NCI-H748 (cell line): ENCODE results near the gene REEP1.
"Not testable (repeated sequence)": the region's sequence is repeated elsewhere in the genome, so short reads cannot be mapped to it uniquely, and the experiment has no call there.

ENCODE experiments used
- DNase-seq: peaks from one replicate; lab custom pipeline; 2025; ENCODE audit not compliant: unreplicated experiment; lab: John Stamatoyannopoulos, UW

REEP1 gene

DNA sequence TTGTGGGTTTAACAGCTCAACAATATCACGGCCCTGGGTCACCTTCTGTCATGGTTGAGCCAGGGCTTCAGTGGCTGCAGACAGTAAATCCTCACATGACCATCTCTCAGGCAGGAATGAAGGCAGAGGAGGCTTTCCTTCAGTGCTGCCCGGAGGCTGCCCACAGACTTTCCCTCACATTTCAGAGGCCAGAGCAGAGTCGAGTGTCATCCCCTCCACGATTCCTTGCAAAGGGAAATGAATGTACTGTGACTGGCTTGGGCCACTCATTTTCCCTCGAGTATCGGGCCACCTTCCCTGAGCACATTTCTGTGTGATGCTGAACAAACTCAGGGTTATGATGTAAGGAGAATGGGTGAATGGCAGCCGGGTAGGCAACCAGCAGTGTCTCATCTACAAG lies 10.0 kb upstream of the REEP1 start:
- no peak for DNase-seq

DNA sequence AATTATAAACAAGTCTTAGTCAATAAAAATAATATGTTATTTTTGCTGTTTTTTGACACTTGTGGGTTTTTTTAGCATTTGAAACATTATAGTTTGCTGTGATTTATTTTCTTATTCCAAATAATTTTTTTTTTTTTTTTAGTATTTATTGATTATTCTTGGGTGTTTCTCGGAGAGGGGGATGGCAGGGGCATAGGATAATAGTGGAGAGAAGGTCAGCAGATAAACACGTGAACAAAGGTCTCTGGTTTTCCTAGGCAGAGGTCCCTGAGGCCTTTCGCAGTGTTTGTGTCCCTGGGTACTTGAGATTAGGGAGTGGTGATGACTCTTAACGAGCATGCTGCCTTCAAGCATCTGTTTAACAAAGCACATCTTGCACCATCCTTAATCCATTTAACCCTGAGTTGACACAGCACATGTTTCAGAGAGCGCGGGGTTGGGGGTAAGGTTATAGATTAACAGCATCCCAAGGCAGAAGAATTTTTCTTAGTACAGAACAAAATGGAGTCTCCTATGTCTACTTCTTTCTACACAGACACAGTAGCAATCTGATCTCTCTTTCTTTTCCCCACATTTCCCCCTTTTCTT lies 8.5 kb upstream of the REEP1 start:
- not testable (repeated sequence) for DNase-seq

DNA sequence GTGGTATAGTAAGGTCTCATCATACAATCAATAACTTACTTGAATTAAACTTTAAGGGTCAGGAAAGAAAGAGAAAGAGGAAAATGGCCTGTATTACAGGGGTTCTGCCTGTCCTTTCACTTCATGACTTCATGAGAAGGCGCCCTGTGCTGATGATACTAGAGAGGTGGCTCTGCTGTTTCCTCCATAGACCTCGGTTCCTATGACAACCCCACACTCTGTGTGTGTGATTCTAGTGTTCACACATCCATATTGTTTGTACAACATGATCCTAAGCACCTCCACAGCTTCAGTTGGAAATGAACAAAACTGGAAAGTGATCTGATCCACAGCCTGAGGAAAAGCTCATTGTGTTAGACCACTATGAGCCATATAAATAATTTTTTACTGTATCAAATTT lies 7.0 kb upstream of the REEP1 start:
- DNase-seq: peak; percentile 57

DNA sequence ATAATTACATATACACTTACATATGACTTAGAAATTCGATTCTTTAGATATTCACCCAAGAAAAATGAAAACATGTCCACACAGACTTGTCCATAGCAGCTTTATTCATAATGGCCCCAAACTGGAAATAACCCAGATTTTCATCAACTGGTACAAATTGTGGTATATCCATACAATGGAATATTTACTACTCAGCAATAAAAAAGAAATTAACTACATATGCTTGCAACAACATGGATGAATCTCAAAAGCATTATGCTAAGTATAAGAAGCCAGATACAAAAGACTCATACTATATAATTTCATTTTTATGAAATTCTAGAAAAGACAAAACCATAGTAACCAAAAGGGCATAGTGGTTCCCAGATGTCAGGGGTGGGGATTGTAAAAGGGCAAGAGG lies 5.1 kb upstream of the REEP1 start:
- no peak for DNase-seq

DNA sequence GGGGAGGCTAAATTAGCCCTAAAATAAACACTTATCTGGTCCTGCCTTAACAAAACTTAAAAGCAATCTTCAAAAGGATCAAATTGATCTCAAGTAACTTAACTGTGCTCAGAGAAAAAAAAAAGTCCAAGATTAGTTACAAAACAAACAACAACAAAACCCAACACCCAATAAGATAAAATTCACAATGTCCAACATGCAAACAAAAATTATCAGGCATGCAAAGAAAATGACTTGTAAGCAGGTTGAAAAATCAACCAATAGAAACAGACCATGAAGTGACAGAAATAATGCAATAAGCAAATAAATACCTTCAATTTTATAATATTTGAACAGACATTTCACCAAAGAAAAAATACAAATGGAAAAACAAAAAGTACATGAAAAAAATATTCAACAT lies 4.0 kb upstream of the REEP1 start:
- no peak for DNase-seq

DNA sequence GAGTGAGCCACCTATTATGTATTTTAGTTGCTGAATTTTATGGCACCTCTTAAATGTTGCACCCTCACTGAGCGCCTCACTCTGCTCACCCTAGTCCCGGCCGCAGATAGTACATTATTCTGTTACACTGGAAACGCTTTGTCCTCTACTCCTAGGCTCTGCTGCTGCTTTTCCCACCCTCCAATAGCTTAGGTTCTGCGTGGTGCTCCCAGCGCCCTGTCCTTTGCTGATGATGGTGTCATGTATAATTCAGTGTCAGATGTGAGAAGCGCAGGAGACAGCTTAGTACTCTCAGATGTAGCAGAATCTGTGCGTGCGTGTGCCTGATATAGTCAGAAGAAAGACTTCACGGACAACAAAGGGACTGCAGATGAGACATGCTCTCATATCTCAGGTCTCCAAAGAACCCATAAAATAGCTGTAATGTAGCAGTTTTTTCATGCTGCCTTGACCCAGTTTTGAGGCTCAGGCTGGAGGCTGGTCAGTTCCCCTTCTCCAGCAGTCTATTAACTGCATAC lies 1.4 kb upstream of the REEP1 start:
- no peak for DNase-seq

DNA sequence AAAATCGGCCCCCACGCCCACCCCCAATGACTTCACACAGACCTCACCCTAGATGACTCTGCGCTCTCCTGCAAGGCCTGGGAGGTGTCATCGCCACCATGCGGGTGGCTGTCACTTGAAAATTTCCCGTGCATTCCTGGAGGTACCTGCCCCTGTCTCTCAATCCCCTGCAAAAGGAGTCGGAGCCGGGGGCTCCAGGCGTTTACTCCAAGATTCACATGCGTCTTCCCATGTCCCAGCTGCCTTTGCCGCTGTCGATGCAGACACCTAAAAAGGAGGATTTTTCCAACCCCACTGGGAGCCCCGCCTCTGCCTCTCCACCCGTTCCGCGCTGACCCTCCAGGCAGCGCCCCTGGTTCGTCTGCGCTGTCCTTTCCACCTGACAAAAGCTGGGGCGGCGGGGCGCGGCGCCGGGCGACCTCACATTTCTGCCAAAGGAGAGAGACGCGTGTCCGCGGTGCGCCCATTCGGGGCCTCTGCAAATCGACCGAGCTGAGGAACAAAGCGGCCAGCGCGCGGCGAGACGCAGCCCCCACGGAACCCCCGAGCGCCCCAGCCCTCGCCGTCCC lies 667 bp downstream of the REEP1 start:
- peak; percentile 35 for DNase-seq

DNA sequence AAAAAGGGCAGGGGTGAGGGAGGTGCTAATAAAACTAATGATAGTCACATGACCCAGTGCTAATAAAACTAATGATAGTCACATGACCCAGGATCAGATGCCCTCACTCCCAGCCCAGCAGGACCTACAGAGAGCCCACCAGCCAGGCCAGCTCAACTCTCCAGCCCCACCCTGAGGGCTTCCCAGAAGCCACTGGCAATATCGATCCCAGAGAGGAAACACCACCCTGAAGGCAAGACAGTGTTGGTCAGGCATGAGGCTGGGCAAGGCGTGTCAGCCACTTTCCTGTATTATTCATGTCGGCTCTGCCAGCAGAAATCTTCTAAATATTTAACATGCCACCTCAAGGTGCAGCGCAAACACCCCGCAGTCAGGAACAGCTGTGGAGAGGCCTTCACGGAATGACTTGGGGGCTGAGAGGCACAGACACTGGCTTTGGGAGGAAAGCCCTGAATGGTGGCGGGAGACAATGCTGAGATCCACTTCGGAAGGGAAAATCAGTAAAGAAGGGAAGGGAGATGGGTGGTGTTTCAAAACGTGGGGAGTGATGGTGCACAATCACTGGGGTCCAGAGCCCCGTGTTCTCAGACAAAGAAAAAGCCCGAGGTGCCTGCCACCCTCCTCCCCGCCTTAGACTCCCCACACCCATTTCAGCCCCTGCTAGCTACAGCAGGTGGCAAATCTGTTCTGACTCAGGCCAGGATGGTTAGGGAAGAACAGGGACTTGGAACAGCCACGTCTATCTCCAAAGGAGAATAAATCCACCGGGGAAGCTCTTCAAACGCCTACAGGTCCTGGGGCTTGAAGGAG lies 1.4 kb downstream of the REEP1 start:
- DNase-seq: peak; percentile 8

GRCh38 chr2:86333378-86333777 lies 4.0 kb downstream of the REEP1 start:
- DNase-seq: no peak

DNA sequence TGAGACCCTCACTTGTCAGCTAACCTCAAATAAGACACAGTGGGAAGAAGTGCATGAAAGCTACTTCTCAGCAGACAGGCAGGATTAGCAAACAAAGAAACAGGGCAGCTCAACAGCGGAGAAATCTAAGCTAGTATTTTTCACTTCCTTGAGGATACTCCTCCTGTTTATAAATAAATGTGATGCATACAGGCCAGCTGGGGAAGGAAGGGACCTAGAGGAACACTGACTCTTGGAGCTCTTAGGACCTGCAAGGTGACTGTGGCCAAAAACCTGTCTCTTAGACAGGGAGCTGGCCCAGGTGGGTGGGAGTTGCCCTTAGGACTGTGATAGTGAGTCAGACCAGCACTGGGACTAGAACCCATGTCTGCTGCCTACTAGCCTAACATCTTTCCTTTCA lies 4.8 kb downstream of the REEP1 start:
- DNase-seq: no peak

GRCh38 chr2:86331384-86331783 lies 6.0 kb downstream of the REEP1 start:
- no peak for DNase-seq

DNA sequence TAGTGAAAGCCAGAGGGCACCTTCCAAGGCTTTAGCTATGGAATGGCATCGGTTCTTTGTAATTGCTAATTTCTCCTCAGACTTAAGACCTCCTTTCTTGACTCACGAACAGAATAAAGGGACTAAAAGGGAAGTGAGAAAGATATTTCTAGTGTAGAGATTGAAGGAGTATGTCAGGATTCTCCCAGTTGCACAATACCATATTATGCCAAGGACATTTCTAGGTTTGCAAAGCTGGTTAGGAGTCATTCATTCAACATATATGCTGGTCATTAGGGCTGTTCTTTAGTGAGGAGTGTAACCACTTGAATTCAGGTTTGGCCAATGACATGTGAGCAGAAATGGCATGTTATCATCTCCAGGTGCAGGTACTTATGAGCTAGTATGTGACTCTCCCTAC lies 7.4 kb downstream of the REEP1 start:
- DNase-seq: no peak

DNA sequence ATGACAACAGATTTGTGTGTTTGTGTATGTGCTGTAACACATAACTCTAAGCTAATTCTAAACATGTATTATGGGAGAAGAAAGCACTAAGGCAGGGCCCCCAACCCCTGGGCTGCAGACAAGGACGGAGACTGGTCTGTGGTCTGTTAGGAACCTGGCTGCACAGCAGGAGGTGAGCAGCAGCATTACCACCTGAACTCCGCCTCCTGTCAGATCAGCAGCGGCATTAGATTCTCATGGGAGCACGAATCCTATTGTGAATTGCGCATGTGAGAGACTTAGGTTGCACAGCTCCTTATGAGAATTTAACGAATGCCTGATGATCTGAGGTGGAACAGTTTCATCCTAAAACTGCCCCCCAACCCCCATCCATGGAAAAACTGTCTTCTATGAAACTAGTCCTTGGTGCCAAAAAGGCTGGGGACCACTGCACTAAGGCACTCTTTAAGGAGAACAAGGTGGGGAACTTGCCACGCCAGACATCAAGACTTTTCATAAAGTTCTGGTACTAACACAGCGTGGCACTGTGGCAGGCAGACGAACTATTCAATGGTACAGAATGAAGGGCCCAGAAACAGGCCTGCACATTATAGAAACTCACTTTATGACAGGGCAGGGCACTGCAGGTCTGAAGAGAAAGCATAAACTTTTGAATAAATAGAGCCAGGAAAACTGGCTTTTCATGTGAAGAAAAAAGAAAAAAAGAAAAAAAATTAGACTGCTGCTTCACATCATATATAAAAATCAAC lies 14.0 kb downstream of the REEP1 start:
- DNase-seq: no peak

DNA sequence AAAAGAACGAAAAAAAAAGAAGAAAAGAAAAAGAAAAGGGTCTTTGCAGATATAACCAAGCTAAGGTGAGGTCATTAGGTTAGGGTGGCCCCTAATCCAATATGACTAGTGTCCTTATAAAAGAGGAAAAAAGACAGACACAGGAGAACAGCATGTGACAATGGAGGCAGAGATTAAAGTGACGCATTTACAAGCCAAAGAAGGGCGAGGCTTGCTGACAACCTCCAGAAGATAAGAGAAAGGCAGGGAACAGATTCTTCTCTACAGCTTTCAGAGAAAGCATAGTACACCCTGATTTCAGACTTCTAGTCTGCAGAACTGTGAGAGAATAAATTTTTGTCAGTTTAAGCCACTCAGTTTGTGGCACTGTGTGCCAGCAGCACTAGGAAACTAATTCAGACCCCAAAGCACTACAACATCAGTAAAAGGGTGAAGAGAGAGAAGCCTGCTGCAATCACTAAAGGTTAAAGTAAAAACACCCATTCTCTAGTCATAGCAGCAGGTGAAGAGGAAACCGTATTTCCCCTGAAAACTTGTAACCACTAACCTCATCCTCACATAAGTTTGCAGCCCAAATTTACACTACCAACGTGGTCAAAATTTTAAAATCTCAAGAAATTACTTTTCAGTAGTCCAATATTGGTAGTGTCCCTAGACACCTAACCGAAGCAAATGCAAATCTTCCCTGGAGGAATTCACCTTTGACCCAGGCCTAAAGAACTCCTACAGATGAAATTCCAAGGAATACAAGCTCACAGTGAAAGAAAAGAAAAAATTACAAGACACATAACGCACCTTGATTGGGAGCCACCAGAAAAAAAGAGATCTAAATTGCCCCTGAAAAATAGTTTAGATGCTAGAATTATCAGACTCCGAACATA lies 17.5 kb downstream of the REEP1 start:
- no peak for DNase-seq

DNA sequence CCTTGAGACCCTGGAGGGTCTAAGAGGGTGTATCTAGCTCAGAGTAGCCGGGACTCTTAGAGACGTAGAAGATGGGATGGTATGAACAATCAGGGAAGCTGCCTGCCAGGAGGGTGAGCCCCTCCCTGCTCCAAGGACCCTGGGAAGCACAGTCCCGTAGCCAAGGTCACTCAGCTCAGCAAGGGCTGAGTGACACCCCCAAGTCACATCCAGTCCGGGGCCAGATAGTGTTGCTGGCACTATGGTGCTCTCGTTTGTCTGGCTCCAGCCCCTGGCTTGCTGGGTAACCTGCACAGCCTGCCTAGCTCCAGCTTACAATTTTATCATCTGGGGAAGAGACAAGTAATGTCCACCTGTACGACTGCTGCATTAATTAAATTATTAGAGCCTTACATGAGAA lies 22.3 kb downstream of the REEP1 start:
- no peak for DNase-seq

GRCh38 chr2:86314125-86314524 lies 23.3 kb downstream of the REEP1 start:
- no peak for DNase-seq

DNA sequence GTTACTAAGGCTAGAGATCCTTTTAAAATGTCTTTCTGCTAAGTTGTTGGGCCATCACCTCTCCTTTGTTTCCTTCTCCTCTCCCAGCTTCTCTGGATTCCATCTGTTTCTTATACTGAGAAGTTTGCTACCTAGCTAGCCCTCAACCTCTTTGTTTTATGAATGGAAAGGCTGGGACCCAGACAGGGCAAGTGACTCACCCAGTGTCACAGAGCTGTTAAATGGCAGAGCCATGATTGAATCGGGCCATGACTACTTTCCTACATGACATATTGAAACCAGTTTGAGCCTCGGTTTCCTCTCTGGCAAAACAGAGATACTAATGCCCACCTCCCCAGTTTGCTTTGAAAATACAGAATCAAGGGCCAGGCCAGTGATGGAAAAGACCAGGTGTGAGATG lies 24.1 kb downstream of the REEP1 start:
- no peak for DNase-seq

DNA sequence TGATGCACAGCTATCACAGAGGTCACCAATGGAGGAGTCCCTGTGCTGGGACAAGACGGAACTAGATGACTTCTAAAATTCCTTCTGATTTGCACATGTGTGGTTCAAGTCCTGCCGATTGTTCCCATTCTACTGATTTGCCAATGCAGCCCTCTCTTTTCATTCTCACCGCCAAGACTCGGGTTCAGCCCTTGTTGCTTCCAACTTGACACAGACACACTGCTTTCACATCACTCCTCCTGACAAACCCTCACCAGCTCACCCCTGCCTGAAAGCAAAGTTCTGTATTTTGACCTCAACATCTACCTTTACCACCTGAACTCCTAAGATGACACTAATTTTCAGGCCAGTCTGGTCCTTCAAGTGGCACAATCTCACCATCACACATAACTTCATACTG lies 25.5 kb downstream of the REEP1 start:
- DNase-seq: no peak

GRCh38 chr2:86309966-86310365 lies 27.5 kb downstream of the REEP1 start:
- no peak for DNase-seq

DNA sequence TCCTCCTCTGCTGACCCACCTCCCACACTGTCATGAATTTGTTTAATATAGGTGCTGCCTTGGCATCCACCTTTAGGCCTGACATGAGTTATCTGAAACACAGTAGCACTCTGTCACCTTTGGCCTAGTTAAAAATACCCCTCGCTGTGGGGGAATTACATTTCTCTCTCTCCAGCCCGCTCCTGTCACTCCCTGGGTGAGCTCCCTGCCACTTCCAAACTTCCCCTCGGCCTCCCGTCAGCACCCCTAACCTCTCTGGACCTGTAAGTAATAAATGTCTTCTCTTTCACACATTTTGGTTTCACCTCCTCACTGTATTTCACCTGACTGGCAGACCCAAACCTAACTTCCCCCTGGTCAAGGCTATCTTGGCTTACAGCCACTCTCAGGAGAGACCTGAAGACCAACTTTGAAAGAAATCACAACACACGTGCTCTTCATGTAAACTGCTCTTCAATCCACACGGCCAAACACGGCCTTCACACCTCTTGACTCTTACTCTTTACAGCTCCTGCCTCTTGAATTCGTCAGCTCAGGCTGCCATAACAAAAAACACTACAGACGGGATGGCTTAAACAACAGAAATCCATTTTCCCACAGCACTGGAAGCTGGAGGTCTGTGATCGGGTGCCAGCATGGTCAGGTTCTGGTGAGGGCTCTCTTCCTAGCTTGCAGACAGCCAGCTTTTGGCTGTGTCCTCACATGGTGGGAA lies 28.3 kb downstream of the REEP1 start:
- no peak for DNase-seq
